GM18498 (cell line): Measurements from ENCODE around the gene ZFP90.

Source experiments
- ATAC-seq: cut with Tn5 transposase; IDR thresholded peaks from one replicate; pipeline ENCODE4 v1.9.1; 2021; ENCODE audit warnings: mild to moderate bottlenecking, moderate library complexity; ENCODE audit not compliant: unreplicated experiment

Gene ZFP90

DNA sequence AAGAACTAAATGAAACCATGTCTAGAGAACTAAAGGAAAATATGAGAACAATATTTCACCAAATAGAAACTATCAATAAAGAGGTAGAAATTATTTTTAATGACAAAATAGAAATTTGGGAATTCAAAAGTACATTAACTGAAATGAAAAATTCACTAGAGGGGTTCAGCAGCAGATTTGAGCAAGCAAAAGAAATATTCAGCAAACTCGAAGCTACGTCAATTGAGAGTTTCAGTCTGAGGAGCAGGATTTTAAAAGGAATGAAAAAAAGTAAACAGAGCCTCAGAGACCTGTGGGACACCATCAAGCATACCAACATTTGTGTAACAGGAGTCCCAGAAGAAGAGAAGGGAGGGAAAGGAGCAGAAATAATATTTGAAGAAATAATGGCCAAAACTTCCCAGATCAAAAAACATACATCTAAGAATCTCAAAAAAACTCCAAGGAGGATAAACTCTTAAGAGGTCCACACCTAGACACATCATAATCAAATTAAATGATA is 38.3 kb downstream of the ZFP90 start:
- no peak for ATAC-seq

DNA sequence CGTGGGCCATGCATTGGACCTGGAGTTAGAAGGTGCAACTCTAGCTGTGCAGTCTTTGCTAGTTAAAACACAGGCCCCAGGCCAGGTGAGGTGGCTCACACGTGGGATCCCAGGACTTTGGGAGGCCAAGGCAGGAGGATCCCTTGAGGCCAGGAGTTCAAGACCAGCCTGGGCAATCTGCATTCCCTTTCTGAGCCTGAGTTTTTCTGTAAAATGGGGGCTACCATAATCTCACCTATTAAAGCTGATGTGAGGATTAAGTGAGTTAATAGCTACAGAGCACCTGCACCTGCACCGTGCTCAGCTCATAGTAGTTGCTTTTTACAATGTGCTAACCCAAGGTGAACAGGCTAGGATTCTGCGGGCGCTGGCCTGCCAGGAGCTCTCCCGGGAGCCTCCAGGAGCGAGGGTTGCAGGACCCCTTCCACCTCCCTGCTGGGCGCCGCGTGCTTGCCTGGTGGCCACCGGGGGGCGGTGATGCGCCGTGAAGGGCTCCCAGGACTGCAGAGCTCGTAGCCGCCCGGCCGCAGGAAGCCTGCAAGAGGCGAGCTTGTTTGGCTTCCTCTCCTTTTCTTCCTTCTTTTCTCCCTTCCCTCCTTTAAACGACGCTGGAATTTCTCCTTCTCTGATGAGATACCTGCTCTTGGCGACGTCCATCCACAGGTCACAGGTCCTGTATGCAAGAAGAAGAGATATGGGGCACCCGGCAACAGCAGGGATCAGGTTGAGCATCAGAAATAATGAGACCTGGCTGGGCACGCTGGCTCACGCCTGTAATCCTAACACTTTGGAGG is 51.3 kb downstream of the ZFP90 start:
- no peak for ATAC-seq

DNA sequence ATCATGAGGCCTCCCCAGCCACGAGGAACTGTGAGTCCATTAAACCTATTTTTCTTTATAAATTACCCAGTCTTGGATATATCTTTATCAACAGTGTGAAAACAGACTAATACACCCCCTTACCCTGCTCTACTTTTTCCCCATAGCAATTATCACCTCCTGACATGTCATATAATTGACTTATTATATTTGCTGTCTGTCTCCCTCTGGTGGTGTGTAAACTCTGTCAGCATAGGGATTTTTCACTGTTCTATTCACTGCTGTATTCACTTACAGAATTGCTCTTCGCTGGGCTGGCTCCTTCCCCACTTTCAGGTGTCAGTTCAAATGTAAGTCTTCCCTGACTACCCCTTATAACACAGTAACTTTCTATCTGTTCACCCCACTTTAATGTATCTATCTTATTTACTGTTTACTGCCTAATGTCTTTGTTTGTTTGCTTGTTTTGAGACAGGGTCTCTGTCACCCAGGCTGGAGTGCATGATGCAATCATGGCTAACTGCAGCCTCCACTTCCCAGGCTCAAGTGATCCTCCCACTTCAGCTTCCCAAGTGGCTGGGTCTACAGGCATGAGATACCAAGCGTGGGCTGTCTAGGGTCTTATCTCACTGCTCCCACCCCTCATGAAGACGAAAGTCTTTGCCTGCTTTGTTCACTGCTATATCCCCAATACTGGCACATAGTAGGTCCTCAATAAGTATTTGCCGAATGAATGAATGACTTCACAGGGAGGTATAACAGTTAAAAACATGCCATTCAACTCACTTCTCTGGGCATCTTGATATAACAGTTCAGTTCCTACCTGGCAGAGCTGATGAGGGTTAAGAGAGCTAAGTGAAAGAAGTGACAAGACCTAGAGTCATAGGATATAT is 53.6 kb downstream of the ZFP90 start:
- no peak for ATAC-seq

DNA sequence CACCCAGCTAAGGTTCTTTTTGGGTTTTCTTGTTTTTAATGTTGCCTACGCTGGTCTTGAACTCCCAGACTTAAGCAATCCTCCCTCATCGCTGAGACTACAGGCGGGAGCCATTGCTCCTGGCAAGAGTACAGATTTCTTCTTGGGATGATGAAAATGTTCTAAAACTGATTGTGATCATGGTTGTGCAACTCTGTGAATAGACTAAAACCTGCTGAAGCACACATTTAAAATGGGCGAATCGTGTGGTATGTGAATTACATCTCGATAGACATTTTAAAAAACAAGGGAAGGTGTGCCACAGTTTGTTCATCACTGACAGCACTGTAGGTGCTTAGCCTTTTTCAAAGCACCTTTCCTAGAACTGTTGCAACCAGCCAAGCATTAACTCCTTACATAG is 57.2 kb downstream of the ZFP90 start:
- no peak for ATAC-seq

DNA sequence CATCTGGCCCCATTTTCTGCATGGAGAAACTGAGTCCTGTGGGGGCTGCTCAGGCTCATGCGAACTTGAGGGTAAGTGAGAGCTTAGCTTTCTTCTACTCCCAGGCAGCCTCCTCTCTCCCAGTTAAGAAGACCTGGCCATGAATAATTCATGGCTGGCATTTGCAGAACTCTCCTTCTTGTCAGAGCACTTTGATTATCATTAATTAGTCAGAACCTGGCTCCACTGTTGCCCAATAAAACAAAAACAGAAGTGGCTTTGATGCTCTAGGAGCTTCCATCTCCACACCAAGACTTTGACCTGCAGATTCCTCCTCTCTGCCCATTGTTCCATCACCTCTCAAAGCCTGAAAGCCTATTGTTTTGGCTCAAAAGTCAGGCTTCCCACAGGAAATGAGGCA is 60.5 kb downstream of the ZFP90 start:
- ATAC-seq: no peak

DNA sequence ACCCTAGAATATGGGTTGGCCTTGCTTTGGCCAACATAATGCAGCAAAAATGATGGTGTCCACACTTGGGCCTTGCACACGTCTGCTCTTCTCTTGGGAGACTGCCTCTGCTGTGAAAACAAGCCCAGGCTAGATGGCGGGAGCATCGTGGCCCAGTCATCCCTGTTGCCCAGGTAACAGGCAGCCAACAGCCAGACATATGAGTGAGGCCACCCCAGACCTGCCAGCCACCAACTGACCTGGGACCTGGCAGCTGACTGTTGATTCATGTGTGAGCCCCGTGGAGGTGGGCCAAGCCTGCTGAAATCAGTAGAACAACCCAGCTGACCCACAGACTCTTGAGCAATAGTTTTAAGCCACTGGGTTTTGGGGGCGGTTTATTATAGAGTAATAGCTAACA is 66.7 kb downstream of the ZFP90 start:
- ATAC-seq: no peak

DNA sequence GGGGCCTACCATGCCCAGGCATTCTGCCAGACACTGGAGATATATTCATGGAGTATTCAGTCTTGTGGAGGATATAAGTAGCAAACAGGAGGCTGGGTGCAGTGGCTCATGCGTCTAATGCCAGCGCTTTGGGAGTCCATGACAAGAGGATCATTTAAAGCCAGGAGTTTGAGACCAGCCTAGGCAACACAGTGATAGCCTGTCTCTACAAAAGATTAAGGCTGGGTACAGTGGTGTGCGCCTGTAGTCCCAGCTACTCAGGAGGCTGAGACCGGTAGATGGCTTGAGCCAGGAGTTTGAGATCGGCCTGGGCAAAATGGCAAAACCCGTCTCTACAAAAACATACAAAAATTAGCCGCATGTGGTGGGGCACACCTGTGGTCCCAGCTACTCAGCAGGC is 68.4 kb downstream of the ZFP90 start:
- no peak for ATAC-seq

DNA sequence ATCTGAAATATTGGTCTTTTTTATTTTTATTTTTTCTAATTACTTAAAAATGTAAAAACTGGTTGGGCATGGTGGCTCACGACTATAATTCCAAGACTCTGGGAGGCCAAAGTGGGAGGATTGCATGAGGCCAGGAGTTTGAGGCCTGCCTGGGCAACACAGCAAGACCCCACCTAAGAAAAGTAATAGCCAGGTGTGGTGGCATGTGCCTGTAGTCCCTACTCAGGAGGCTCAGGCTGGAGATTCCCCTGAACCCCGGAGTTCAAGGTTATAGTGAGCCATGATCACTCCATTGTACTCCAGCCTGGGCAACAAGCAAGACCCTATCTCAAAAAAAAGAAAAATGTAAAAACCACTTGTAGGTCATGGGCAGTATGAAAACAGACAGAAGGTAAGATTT is 69.2 kb downstream of the ZFP90 start:
- no peak for ATAC-seq

DNA sequence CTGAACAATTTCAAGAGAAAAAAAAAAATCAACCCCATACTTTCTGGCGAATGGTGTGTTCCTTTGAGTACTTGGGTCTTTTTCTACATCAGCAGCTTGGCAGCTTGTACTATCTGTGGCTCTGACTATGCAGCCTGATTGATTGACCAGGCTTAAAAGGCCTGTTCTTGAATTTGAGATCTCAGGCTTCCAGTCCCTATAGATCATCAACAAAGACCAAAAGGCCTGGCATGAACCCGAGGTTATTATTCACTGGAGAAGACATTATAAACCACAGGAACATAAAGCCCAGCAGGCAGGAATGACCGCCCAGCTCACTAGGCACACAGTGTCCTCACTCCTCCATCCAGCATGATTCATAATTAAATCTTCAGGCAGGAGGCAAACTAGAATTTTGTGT is 73.9 kb downstream of the ZFP90 start:
- no peak for ATAC-seq

DNA sequence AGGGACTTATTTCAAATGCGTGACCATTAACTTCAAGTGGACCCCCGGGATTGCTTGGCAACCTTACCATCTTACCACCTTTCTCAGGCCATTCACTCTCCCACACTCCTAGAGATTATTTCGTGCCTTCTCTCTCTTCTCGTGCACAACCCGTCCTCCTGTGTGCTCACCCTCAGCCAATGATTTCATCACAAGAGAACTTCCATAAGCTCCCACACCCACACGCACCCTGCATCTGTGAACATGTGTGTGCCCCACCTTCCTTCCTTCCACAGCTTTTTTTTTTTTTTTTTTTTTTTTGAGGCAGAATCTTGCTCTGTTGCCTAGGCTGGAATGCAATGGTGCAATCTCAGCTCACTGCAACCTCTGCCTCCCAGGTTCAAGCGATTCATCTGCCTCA is 78.6 kb downstream of the ZFP90 start:
- ATAC-seq: no peak
